MG63 (cell line): ENCODE results near the gene SAGE1. TPM values are rescaled to one million over a fixed set of nuclear protein-coding genes. Genes with fewer than 3 reads are reported as not detected.

Experiments
- total RNA-seq: library from RNA; depleted of rRNA; stranded (reverse); fragments of >200 nt; shearing (Covaris generic); gene quantifications from 2 replicates; pipeline ENCODE4 v1.2.3, GENCODE V29; 2014; ENCODE audit warnings: low replicate concordance; rRNA removed

Gene SAGE1
- total RNA-seq, 1 experiment from 2014 or later: not detected

Other genes starting within 250 kb of the SAGE1 start
- not detected in 2 replicates for gene CT45A1, start 180.1 kb upstream of the SAGE1 start, total RNA-seq
- gene CT45A3, start 125.5 kb upstream of the SAGE1 start, total RNA-seq: not detected in 2 replicates
- gene CT45A5, start 108.2 kb upstream of the SAGE1 start, total RNA-seq: not detected in 2 replicates
- not detected in 2 replicates for gene CT45A6, start 90.9 kb upstream of the SAGE1 start, total RNA-seq
- not detected in 2 replicates for gene CT45A2, start 73.7 kb upstream of the SAGE1 start, total RNA-seq
- not detected in 2 replicates for gene CT45A7, start 56.4 kb upstream of the SAGE1 start, total RNA-seq
- gene CT45A8, start 39.2 kb upstream of the SAGE1 start, total RNA-seq: not detected in 2 replicates
- gene CT45A9, start 21.9 kb upstream of the SAGE1 start, total RNA-seq: not detected in 2 replicates
- gene CT45A10, start 272 bp upstream of the SAGE1 start, total RNA-seq: not detected in 2 replicates
- gene MMGT1, start 80.3 kb downstream of the SAGE1 start, total RNA-seq: 19.6 and 26.1 TPM in 2 replicates
- 10.0 and 14.8 TPM in 2 replicates for gene SLC9A6, start 91.7 kb downstream of the SAGE1 start, total RNA-seq